ENCODE results near the gene LUM.
"Not testable (repeated sequence)": the region's sequence is repeated elsewhere in the genome, so short reads cannot be mapped to it uniquely, and the experiment has no call there.

LUM gene

GRCh38 chr12:91094957-91095356, 16.3 kb downstream of the LUM start:
- no peak for TF ChIP-seq CTCF (IDR thresholded peaks at IDR 0.05; ENCODE audit: low read depth, low read length, missing control alignments)
- H3K4me3 ChIP-seq (ENCODE audit: low read depth, low read length), result no peak overlapping the region
- no peak for DNase-seq (ENCODE audit: low read depth)

GRCh38 chr12:91094032-91094662, 17.1 kb downstream of the LUM start:
- DNase-seq (ENCODE audit: low read depth), result no peak
- H3K4me3 ChIP-seq (ENCODE audit: low read depth, low read length), result no peak overlapping the region
- TF ChIP-seq CTCF (IDR thresholded peaks at IDR 0.05; ENCODE audit: low read depth, low read length, missing control alignments), result no peak

- no peak for DNase-seq (ENCODE audit: low read depth)
- H3K4me3 ChIP-seq (ENCODE audit: low read depth, low read length), result no peak overlapping the region
- no peak for TF ChIP-seq CTCF (IDR thresholded peaks at IDR 0.05; ENCODE audit: low read depth, low read length, missing control alignments)
Observed at GRCh38 chr12:91093341-91093740, 18.0 kb downstream of the LUM start.

DNA sequence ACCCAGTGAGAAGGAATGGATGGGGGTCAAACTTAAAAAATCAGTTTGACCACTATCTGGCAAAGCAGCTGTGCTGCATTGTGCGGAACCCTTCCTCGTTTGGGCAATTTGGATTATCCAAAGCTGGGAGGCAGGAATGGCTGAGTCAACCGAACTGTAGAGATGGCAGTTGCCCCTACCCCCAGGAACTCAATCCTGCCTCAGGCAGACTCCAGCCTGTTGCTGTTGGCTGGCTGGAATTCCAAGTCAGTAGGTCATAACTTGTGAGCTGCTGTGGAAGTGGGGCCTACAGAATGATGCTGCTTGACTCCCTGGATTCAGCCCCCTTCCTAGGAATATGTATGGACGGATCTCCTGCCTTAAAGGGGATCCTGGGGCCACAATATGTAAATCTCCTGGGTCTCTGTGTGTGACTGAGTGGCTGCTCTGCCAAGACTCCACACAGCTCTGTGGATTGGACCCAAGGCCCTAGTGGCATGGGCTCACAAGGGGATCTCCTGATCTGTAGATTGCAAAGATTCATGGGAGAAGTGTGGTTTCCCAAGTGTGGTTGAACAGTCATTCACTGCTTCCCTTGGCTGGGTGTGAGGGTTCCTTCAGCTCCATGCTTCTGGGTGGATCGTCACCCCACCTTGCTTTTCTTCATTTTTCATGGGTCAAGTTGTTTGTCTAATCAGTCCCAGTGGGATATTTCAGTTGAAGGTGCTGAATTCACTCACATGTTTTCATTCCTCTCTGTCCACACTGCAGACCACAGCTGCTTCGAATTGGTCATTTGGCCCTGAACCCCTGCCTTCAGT, 19.2 kb downstream of the LUM start:
- no peak overlapping the region for H3K4me3 ChIP-seq (ENCODE audit: low read depth, low read length)
- no peak for TF ChIP-seq CTCF (IDR thresholded peaks at IDR 0.05; ENCODE audit: low read depth, low read length, missing control alignments)

GRCh38 chr12:91089953-91090352, 21.3 kb downstream of the LUM start:
- not testable (repeated sequence) for H3K4me3 ChIP-seq (ENCODE audit: low read depth, low read length); DNase-seq (ENCODE audit: low read depth)

More for the DNA sequence above, 19.2 kb downstream of the LUM start:
- no peak for DNase-seq (ENCODE audit: low read depth)

GRCh38 chr12:91080041-91080440, 31.3 kb downstream of the LUM start:
- TF ChIP-seq CTCF (IDR thresholded peaks at IDR 0.05; ENCODE audit: low read depth, low read length, missing control alignments), result no peak

DNA sequence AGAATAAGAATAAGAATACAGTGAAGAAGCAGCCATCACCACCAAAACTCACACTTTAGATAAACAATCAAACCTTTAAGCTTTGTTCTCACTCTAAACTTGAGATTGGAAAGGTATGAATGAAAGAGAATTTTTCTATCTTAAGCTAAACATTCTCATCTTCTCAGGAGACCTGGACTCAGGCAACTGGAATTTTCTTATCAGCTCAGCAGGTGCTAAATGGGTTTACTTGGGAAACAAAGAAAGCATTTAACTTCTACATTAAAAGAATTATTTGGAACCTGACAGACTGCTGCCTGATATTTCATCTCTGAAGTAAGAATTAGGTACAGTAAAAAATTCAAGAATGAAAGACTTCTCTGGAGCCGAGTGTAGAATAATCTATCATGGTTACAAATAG, 32.8 kb downstream of the LUM start:
- no peak overlapping the region for H3K4me3 ChIP-seq (ENCODE audit: low read depth, low read length)
- no peak for DNase-seq (ENCODE audit: low read depth)
- no peak for TF ChIP-seq CTCF (IDR thresholded peaks at IDR 0.05; ENCODE audit: low read depth, low read length, missing control alignments)

More at GRCh38 chr12:91080041-91080440, 31.3 kb downstream of the LUM start:
- no peak for DNase-seq (ENCODE audit: low read depth)
- H3K4me3 ChIP-seq (ENCODE audit: low read depth, low read length), result no peak overlapping the region
